ENCODE results near the gene RHO. TPM values are rescaled to one million over a fixed set of nuclear protein-coding genes. Genes with fewer than 3 reads are reported as not detected.

The RHO gene
- polyA plus RNA-seq, 1 of the 3 experiments (the other 2 are of a cell fraction) = not detected

GRCh38 chr3:129554356-129555152 lies 26.1 kb downstream of the RHO start:
- no peak overlapping the region for H2AFZ ChIP-seq (ENCODE audit: low read depth)

GRCh38 chr3:129555153-129555550 lies 26.7 kb downstream of the RHO start:
- TF ChIP-seq TAF1 (IDR thresholded peaks at IDR 0.05; ENCODE audit: borderline replicate concordance, low read depth, low read length) (no peak), GATA2 (CRISPR knock-in tag; IDR thresholded peaks at IDR 0.05) (no peak), RAD21 (IDR thresholded peaks at IDR 0.05; ENCODE audit: low read length) (no peak), FOXJ3 (CRISPR knock-in tag; IDR thresholded peaks at IDR 0.05) (no peak), FOXM1 (IDR thresholded peaks at IDR 0.05; ENCODE audit: low read depth) (no peak), MEF2A (IDR thresholded peaks at IDR 0.05; ENCODE audit: borderline replicate concordance, low read depth) (no peak), EZH2phosphoT487 (IDR thresholded peaks at IDR 0.05; ENCODE audit: borderline replicate concordance, low read depth) (no peak), FOSL2 (IDR thresholded peaks at IDR 0.05; ENCODE audit: borderline replicate concordance, low read depth) (no peak), TEAD4 (IDR thresholded peaks at IDR 0.05; ENCODE audit: borderline replicate concordance, insufficient read depth) (no peak), YY1 (IDR thresholded peaks at IDR 0.05; ENCODE audit: low read depth) (no peak), EP300 (IDR thresholded peaks at IDR 0.05; ENCODE audit: borderline replicate concordance in 1 of 2, low read depth in 1 of 2, low read length in 1 of 2) (no peak)
- TF ChIP-seq, protein P1, sequence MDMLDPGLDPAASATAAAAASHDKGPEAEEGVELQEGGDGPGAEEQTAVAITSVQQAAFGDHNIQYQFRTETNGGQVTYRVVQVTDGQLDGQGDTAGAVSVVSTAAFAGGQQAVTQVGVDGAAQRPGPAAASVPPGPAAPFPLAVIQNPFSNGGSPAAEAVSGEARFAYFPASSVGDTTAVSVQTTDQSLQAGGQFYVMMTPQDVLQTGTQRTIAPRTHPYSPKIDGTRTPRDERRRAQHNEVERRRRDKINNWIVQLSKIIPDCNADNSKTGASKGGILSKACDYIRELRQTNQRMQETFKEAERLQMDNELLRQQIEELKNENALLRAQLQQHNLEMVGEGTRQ (IDR thresholded peaks at IDR 0.05; ENCODE audit: borderline replicate concordance, low read depth, low read length) = no peak
- no peak overlapping the region for H3K9ac ChIP-seq
- CTCF ChIA-PET = interaction anchor here (0.8 to 2.5 kb wide), 2 partner anchors 20 to 65 kb away, joined by 4 to 7 read pairs; no protein-coding TSS in a partner anchor
- no peak overlapping the region for H2AFZ ChIP-seq (ENCODE audit: low read depth)
- no peak overlapping the region for H3K4me3 ChIP-seq (ENCODE audit: low read depth in 2 of 2, low read length in 1 of 2)
- H3K4me2 ChIP-seq = no peak overlapping the region
- no peaks in the 10 kb centered on the region for H3K36me3 ChIP-seq (replicated peaks in 1 of 2; ENCODE audit: control insufficient read depth in 1 of 2, insufficient read depth in 2 of 2, low read length in 1 of 2)
- peaks cover 8% of the 10 kb centered on the region for H3F3A ChIP-seq (replicated peaks; ENCODE audit: insufficient read depth)
- WGBS (ENCODE audit: low lambda C conversion rate) = 84% methylated on average over 15 of the region's 15 CpGs
- H3K4me1 ChIP-seq (ENCODE audit: control insufficient read depth in 1 of 2, insufficient read depth in 2 of 2, low read depth in 1 of 2, low read length in 1 of 2) = peaks cover 22 to 55% of the 10 kb centered on the region in 2 experiments
- H3K9me3 ChIP-seq = no peaks in the 10 kb centered on the region
- H4K20me1 ChIP-seq (ENCODE audit: insufficient read depth) = no peaks in the 10 kb centered on the region
- no peaks in the 10 kb centered on the region for H3K9me2 ChIP-seq
- POLR2A ChIA-PET = interaction anchor here (0.6 kb wide), 1 partner anchor 10 kb away, joined by 3 read pairs; no protein-coding TSS in a partner anchor
- no peak for DNase-seq
- no peaks in the 10 kb centered on the region for H3K27me3 ChIP-seq (ENCODE audit: insufficient read depth)
- H3K27ac ChIP-seq (ENCODE audit: low read depth in 2 of 2, low read length in 1 of 2) = no peak overlapping the region
- H3K79me2 ChIP-seq (ENCODE audit: insufficient read depth) = no peaks in the 10 kb centered on the region

More at GRCh38 chr3:129554356-129555152, 26.1 kb downstream of the RHO start:
- H3F3A ChIP-seq (replicated peaks; ENCODE audit: insufficient read depth) = peaks cover 8% of the 10 kb centered on the region
- no peak overlapping the region for H3K4me3 ChIP-seq (ENCODE audit: low read depth in 2 of 2, low read length in 1 of 2)
- no peak overlapping the region for H3K4me2 ChIP-seq
- no peak overlapping the region for H3K9ac ChIP-seq
- H3K4me1 ChIP-seq (ENCODE audit: control insufficient read depth in 1 of 2, insufficient read depth in 2 of 2, low read depth in 1 of 2, low read length in 1 of 2) = peaks cover 16 to 49% of the 10 kb centered on the region in 2 experiments
- no peaks in the 10 kb centered on the region for H3K9me2 ChIP-seq
- DNase-seq = no peak
- POLR2A ChIA-PET = no interaction called here
- no peaks in the 10 kb centered on the region for H3K27me3 ChIP-seq (ENCODE audit: insufficient read depth)
- no peaks in the 10 kb centered on the region for H3K9me3 ChIP-seq
- TF ChIP-seq, protein P2, sequence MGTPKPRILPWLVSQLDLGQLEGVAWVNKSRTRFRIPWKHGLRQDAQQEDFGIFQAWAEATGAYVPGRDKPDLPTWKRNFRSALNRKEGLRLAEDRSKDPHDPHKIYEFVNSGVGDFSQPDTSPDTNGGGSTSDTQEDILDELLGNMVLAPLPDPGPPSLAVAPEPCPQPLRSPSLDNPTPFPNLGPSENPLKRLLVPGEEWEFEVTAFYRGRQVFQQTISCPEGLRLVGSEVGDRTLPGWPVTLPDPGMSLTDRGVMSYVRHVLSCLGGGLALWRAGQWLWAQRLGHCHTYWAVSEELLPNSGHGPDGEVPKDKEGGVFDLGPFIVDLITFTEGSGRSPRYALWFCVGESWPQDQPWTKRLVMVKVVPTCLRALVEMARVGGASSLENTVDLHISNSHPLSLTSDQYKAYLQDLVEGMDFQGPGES (IDR thresholded peaks at IDR 0.05; ENCODE audit: low read depth, low read length) = no peak
- TF ChIP-seq FOXM1 (IDR thresholded peaks at IDR 0.05; ENCODE audit: low read depth) (no peak), MXI1 (IDR thresholded peaks at IDR 0.05; ENCODE audit: low read depth, low read length) (no peak), GABPA (IDR thresholded peaks at IDR 0.05; ENCODE audit: low read depth) (no peak), TAF1 (IDR thresholded peaks at IDR 0.05; ENCODE audit: borderline replicate concordance, low read depth, low read length) (no peak), FOSL2 (IDR thresholded peaks at IDR 0.05; ENCODE audit: borderline replicate concordance, low read depth) (no peak), SMC3 (IDR thresholded peaks at IDR 0.05; ENCODE audit: low read depth, low read length) (no peak), CHD2 (IDR thresholded peaks at IDR 0.05; ENCODE audit: low read length, partially characterized antibody) (no peak), MAX (IDR thresholded peaks at IDR 0.05; ENCODE audit: low read depth) (no peak), POLR2AphosphoS5 (IDR thresholded peaks at IDR 0.05; ENCODE audit: low read depth, low read length) (no peak), RFX5 (IDR thresholded peaks at IDR 0.05; ENCODE audit: low read length) (no peak), EZH2phosphoT487 (IDR thresholded peaks at IDR 0.05; ENCODE audit: borderline replicate concordance, low read depth) (no peak)
- TF ChIP-seq, protein P3, sequence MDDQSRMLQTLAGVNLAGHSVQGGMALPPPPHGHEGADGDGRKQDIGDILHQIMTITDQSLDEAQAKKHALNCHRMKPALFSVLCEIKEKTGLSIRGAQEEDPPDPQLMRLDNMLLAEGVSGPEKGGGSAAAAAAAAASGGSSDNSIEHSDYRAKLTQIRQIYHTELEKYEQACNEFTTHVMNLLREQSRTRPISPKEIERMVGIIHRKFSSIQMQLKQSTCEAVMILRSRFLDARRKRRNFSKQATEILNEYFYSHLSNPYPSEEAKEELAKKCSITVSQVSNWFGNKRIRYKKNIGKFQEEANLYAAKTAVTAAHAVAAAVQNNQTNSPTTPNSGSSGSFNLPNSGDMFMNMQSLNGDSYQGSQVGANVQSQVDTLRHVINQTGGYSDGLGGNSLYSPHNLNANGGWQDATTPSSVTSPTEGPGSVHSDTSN (IDR thresholded peaks at IDR 0.05) = no peak
- H3K79me2 ChIP-seq (ENCODE audit: insufficient read depth) = no peaks in the 10 kb centered on the region
- CTCF ChIA-PET = interaction anchor here (0.8 to 2.5 kb wide), 2 partner anchors 20 to 64 kb away, joined by 4 to 7 read pairs; no protein-coding TSS in a partner anchor
- H4K20me1 ChIP-seq (ENCODE audit: insufficient read depth) = no peaks in the 10 kb centered on the region
- WGBS (ENCODE audit: low lambda C conversion rate) = 84% methylated on average over 6 of the region's 13 CpGs
- H3K36me3 ChIP-seq (replicated peaks in 1 of 2; ENCODE audit: control insufficient read depth in 1 of 2, insufficient read depth in 2 of 2, low read length in 1 of 2) = no peaks in the 10 kb centered on the region
- H3K27ac ChIP-seq (ENCODE audit: low read depth in 2 of 2, low read length in 1 of 2) = no peak overlapping the region
